HepG2 (cell line): ENCODE measurements around the gene ADRM1. TPM values are rescaled to one million over a fixed set of nuclear protein-coding genes. Genes with fewer than 3 reads are reported as not detected.

Experiments
- ATAC-seq: fragments of 200-7000 bp; cut with Tn5 transposase; 3 replicates; pipeline ENCODE4 v1.9.1; 2020; ENCODE audit warnings: mild to moderate bottlenecking, moderate library complexity
- BruUV-seq: library from RNA; stranded (reverse); fragments of 400-500 nt; replicated peaks from 2 replicates; lab custom pipeline; 2021; lab: Mats Ljungman, UMichigan
- CTCF ChIA-PET: fragments of 300-600 bp; formaldehyde crosslinking; extraction: SDS; loops from one replicate; lab custom pipeline; 2021; ENCODE audit warnings: low total read pairs, inconsistent platforms, low intra/inter-chr PET ratio; lab: Yijun Ruan, JAX
- POLR2A ChIA-PET: fragments of 350-600 bp; sonication (Branson Sonifier 250); formaldehyde crosslinking; loops from one replicate; lab custom pipeline; 2020; ENCODE audit warnings: antibody characterized with exemption, inconsistent platforms; lab: Yijun Ruan, JAX
- DNase-seq: peaks from one replicate; pipeline ENCODE4 v3.0.0-alpha.2; 2015; ENCODE audit warnings: low spot score
- FAIRE-seq: peaks from 3 replicates; lab custom pipeline; 2011; peaks lifted over from hg19 to GRCh38; lab: Jason Lieb, UNC
- H2AFZ ChIP-seq: one replicate; pipeline ENCODE4 v1.6.1; 2011; ENCODE audit warnings: low read length, inconsistent platforms
- H3K27ac ChIP-seq: fragments of 300-600 bp; 3 replicates; pipeline ENCODE4 v1.8.0; 2011; ENCODE audit warnings: mixed run types, mild to moderate bottlenecking, mixed read lengths, low read length, inconsistent platforms; ENCODE audit not compliant: insufficient read depth; ENCODE audit errors: extremely low read length
- H3K27me3 ChIP-seq, 2 experiments: fragments of 200-600 bp in 1 of 2; 2 replicates in 1 of 2; 3 replicates in 1 of 2; pipeline versions ENCODE4 v1.6.0 to v1.8.0; 2011; ENCODE audit warnings: low read length in 2 of 2, mild to moderate bottlenecking in 2 of 2, moderate library complexity in 2 of 2, inconsistent platforms in 1 of 2; ENCODE audit not compliant: insufficient read depth in 2 of 2, control insufficient read depth in 1 of 2
- H3K36me3 ChIP-seq, 2 experiments: fragments of 200-600 bp in 1 of 2; replicated peaks in 1 of 2; 2 replicates in 1 of 2; 3 replicates in 1 of 2; pipeline versions ENCODE4 v1.5.1 to v1.8.0; 2011; ENCODE audit warnings: low read length in 2 of 2, inconsistent platforms in 1 of 2; ENCODE audit not compliant: insufficient read depth in 2 of 2, control insufficient read depth in 1 of 2
- H3K4me1 ChIP-seq: 2 replicates; pipeline ENCODE4 v1.5.1; 2012; ENCODE audit warnings: low read length, inconsistent platforms; ENCODE audit not compliant: insufficient read depth
- H3K4me2 ChIP-seq: 2 replicates; pipeline ENCODE4 v1.6.0; 2011; ENCODE audit warnings: low read depth, low read length, inconsistent platforms
- H3K4me3 ChIP-seq, 3 experiments: fragments of 200-600 bp in 1 of 3; sonication (generic), shearing (Covaris generic) in 1 of 3; replicated peaks in 1 of 3; 2 replicates each; pipeline ENCODE4 v1.5.1; 2011 to 2016; ENCODE audit warnings: low read length in 3 of 3, inconsistent platforms in 2 of 3, low read depth in 2 of 3, mild to moderate bottlenecking in 2 of 3, control low read depth in 1 of 3, mixed read lengths in 1 of 3; ENCODE audit not compliant: insufficient read depth in 1 of 3
- H3K79me2 ChIP-seq: one replicate; pipeline ENCODE4 v1.6.1; 2011; ENCODE audit warnings: low read length, inconsistent platforms; ENCODE audit not compliant: insufficient read depth
- H3K9ac ChIP-seq: 2 replicates; pipeline ENCODE4 v1.6.0; 2011; ENCODE audit warnings: mild to moderate bottlenecking, low read depth, low read length, inconsistent platforms; ENCODE audit not compliant: insufficient read depth
- H3K9me3 ChIP-seq: 2 replicates; pipeline ENCODE4 v1.5.1; 2012; ENCODE audit warnings: mild to moderate bottlenecking, low read length
- H4K20me1 ChIP-seq: 2 replicates; pipeline ENCODE4 v1.6.0; 2011; ENCODE audit warnings: inconsistent platforms, mild to moderate bottlenecking, low read length, moderate library complexity; ENCODE audit not compliant: insufficient read depth
- AGO2 ChIP-seq: fragments of 200-400 bp; formaldehyde crosslinking; optimal IDR thresholded peaks from 2 replicates; pipeline ENCODE3; 2017; ENCODE audit warnings: mild to moderate bottlenecking, low read depth, low read length, moderate library complexity
- ASH2L ChIP-seq: fragments of 300-600, 200-600 bp; sonication (generic); IDR thresholded peaks from 2 replicates; pipeline ENCODE4 v1.7.0; 2017; ENCODE audit warnings: low read depth, mild to moderate bottlenecking, moderate library complexity, mixed read lengths, low read length; ENCODE audit not compliant: insufficient read length
- CEBPB ChIP-seq: IDR thresholded peaks from 2 replicates; pipeline ENCODE4 v1.6.1; 2011; ENCODE audit warnings: low read depth, low read length, improper control_type of control experiment, borderline replicate concordance
- HIVEP1 ChIP-seq: sonication (generic); formaldehyde crosslinking; IDR thresholded peaks from 2 replicates; pipeline ENCODE4 v1.4.0; 2020; ENCODE audit warnings: mild to moderate bottlenecking, missing genetic modification reagents
- KIAA2018 ChIP-seq: sonication (generic); formaldehyde crosslinking; IDR thresholded peaks from 2 replicates; pipeline ENCODE4 v1.5.0; 2020; ENCODE audit warnings: mild to moderate bottlenecking, missing genetic modification reagents, borderline replicate concordance
- RBFOX2 ChIP-seq: fragments of 200-400 bp; formaldehyde crosslinking; IDR thresholded peaks from 2 replicates; pipeline ENCODE4 v1.6.1; 2017; ENCODE audit warnings: low read depth, mild to moderate bottlenecking, low read length
- RBM22 ChIP-seq: fragments of 200-400 bp; formaldehyde crosslinking; optimal IDR thresholded peaks from 2 replicates; pipeline ENCODE3; 2017; ENCODE audit warnings: mild to moderate bottlenecking, low read length, moderate library complexity
- RFXANK ChIP-seq: IDR thresholded peaks from 2 replicates; pipeline ENCODE4 v1.6.1; 2016
- SIX4 ChIP-seq: sonication (generic); formaldehyde crosslinking; IDR thresholded peaks from 2 replicates; pipeline ENCODE4 v1.4.0; 2020; ENCODE audit warnings: missing genetic modification reagents
- SRF ChIP-seq: IDR thresholded peaks from 2 replicates; pipeline ENCODE4 v1.6.1; 2011; ENCODE audit warnings: mild to moderate bottlenecking, low read depth, low read length, moderate library complexity
- ZNF326 ChIP-seq: sonication (generic); formaldehyde crosslinking; IDR thresholded peaks from 2 replicates; pipeline ENCODE4 v1.4.0; 2020; ENCODE audit warnings: missing genetic modification reagents, borderline replicate concordance
- ZNF496 ChIP-seq: sonication (generic); formaldehyde crosslinking; IDR thresholded peaks from 2 replicates; pipeline ENCODE4 v1.8.1; 2023; ENCODE audit warnings: mild to moderate bottlenecking, moderate library complexity, missing genetic modification reagents; ENCODE audit not compliant: insufficient replicate concordance
- ZNF572 ChIP-seq: sonication (generic); formaldehyde crosslinking; IDR thresholded peaks from 2 replicates; pipeline ENCODE4 v1.5.1; 2020; ENCODE audit warnings: mild to moderate bottlenecking, missing genetic modification reagents
- WGBS: methylation state at CpG from one replicate; pipeline ENCODE4 v1.1.6; 2017; ENCODE audit warnings: low lambda C conversion rate; 5-methylcytosine and 5-hydroxymethylcytosine counted together
- in situ Hi-C: cut with HindIII; loops from 2 replicates; pipeline ENCODE4 v1.10.0; 2017; ENCODE audit warnings: low pct_unique_long_range_greater_than_20kb; ENCODE audit not compliant: extremely low pct_ligation_motif_present
- intact Hi-C: fragments of 100-400 bp; cut with micrococcal nuclease; formaldehyde crosslinking; loops from one replicate; pipeline ENCODE4 v1.10.0; 2022; ENCODE audit not compliant: unreplicated experiment
- polyA plus RNA-seq, 8 experiments: library from polyadenylated mRNA; depleted of rRNA in 3 of 8; stranded (reverse) in 7 of 8; unstranded in 1 of 8; fragments of >200 nt; fragmentation: Illumina TruSeq in 4 of 8; extraction: Trizol in 4 of 8; gene quantifications; 2 replicates each; pipeline versions ENCODE4 v1.2.1 to v1.2.3, GENCODE V29; 2011 to 2016; ENCODE audit warnings: low read depth in 4 of 8, missing spikeins in 1 of 8, mixed read lengths in 1 of 8; ENCODE audit not compliant: insufficient read depth in 1 of 8
- total RNA-seq, 5 experiments: library from RNA; depleted of rRNA; stranded (reverse); fragments of >200 nt; fragmentation: Illumina TruSeq; extraction: Trizol; gene quantifications; 2 replicates each; pipeline ENCODE4 v1.2.3, GENCODE V29; 2016; ENCODE audit warnings: low read depth in 1 of 5
- TF ChIP-seq, protein P1 (sequence below): sonication (generic); formaldehyde crosslinking; IDR thresholded peaks from 2 replicates; pipeline ENCODE4 v1.4.0; 2020; ENCODE audit warnings: low read depth, missing genetic modification reagents

ADRM1 gene
- total and polyA plus RNA-seq, 2 of the 13 experiments (the other 11 are each of a cell fraction or from before 2014, with no cell fraction given) = 92.9 to 154 TPM

- in situ Hi-C loops = no loop called here
- Histone ChIP-seq H3K9me3 (no peaks in the 10 kb centered on the region), H3K27me3 (no peaks in the 10 kb centered on the region), H3K4me2 (no peak overlapping the region), H3K27ac (no peak overlapping the region), H4K20me1 (peaks cover 3% of the 10 kb centered on the region; the same call in 1 of the 2 replicates), H3K9ac (no peak overlapping the region), H3K4me1 (peaks cover 31% of the 10 kb centered on the region), H3K36me3 (peaks cover 31 to 52% of the 10 kb centered on the region in 2 experiments), H3K79me2 (no peaks in the 10 kb centered on the region), H2AFZ (no peak overlapping the region), H3K4me3 (no peak overlapping the region)
- FAIRE-seq (no peak), ATAC-seq (no peak), DNase-seq (no peak)
- CTCF ChIA-PET = no interaction called here
- 94% methylated on average over 9 of the region's 10 CpGs for WGBS
- intact Hi-C loops = no loop called here
- POLR2A ChIA-PET = interaction anchor here (1.4 to 2.3 kb wide), 2 partner anchors 21 to 29 kb away, joined by 5 to 12 read pairs; partner anchors contain the start of gene LAMA5
- BruUV-seq = no TSS peak
- TF ChIP-seq ASH2L = no peak
- TF ChIP-seq RFXANK (CRISPR knock-in tag) = no peak
- TF ChIP-seq SRF = no peak
- no peak for TF ChIP-seq ZNF572
- TF ChIP-seq, protein P1, sequence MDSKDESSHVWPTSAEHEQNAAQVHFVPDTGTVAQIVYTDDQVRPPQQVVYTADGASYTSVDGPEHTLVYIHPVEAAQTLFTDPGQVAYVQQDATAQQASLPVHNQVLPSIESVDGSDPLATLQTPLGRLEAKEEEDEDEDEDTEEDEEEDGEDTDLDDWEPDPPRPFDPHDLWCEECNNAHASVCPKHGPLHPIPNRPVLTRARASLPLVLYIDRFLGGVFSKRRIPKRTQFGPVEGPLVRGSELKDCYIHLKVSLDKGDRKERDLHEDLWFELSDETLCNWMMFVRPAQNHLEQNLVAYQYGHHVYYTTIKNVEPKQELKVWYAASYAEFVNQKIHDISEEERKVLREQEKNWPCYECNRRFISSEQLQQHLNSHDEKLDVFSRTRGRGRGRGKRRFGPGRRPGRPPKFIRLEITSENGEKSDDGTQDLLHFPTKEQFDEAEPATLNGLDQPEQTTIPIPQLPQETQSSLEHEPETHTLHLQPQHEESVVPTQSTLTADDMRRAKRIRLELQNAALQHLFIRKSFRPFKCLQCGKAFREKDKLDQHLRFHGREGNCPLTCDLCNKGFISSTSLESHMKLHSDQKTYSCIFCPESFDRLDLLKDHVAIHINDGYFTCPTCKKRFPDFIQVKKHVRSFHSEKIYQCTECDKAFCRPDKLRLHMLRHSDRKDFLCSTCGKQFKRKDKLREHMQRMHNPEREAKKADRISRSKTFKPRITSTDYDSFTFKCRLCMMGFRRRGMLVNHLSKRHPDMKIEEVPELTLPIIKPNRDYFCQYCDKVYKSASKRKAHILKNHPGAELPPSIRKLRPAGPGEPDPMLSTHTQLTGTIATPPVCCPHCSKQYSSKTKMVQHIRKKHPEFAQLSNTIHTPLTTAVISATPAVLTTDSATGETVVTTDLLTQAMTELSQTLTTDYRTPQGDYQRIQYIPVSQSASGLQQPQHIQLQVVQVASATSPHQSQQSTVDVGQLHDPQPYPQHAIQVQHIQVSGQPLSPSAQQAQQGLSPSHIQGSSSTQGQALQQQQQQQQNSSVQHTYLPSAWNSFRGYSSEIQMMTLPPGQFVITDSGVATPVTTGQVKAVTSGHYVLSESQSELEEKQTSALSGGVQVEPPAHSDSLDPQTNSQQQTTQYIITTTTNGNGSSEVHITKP (CRISPR knock-in tag) = no peak
- TF ChIP-seq AGO2 = peak; percentile 2
- no peak for TF ChIP-seq SIX4 (CRISPR knock-in tag)
- TF ChIP-seq KIAA2018 (CRISPR knock-in tag) = no peak
- peak; percentile 12; the same call in 1 of the 2 replicates for TF ChIP-seq RBFOX2
- TF ChIP-seq ZNF326 (CRISPR knock-in tag) = no peak
- TF ChIP-seq CEBPB = peak; percentile 44; the same call in 1 of the 2 replicates
- TF ChIP-seq HIVEP1 = 0 out of 2 replicates have a peak, but pooled peaks have one; percentile 23
- no peak for TF ChIP-seq ZNF496 (CRISPR knock-in tag)
- peak; percentile 77 for TF ChIP-seq RBM22
Measured at GRCh38 chr20:62347151-62347404, 44.3 kb downstream of the ADRM1 start.
